ENCODE data around the gene TBRG4. TPM values are rescaled to one million over a fixed set of nuclear protein-coding genes. Genes with fewer than 3 reads are reported as not detected.

The TBRG4 gene
- total and polyA plus RNA-seq, 10 donors = 37.9 to 77.1 (median 57.9) TPM

- Histone ChIP-seq H3K27me3 (replicated peaks in 1 of 7) (peaks cover 0 to 47% (median 21%) of the 10 kb centered on the region in 7 donors), H3K27ac (no peak overlapping the region), H3K9me3 (peaks cover 0 to 8% (median 6%) of the 10 kb centered on the region in 8 donors), H3K36me3 (no peaks in the 10 kb centered on the region), H3K4me3 (no peak overlapping the region), H3K4me1 (peaks cover 0 to 35% (median 12%) of the 10 kb centered on the region in 6 donors)
- intact Hi-C loops (cut with DNase I; ENCODE audit: low total_unique reads) = loop anchor here (10.0 kb wide), 1 partner anchor 696 kb away; no protein-coding TSS in a partner anchor
- WGBS, 5 donors = 91 to 97% (median 94%) methylated on average over 4 of the region's 4 CpGs
- DNase-seq = peak; percentile 31
- TF ChIP-seq, protein P1, sequence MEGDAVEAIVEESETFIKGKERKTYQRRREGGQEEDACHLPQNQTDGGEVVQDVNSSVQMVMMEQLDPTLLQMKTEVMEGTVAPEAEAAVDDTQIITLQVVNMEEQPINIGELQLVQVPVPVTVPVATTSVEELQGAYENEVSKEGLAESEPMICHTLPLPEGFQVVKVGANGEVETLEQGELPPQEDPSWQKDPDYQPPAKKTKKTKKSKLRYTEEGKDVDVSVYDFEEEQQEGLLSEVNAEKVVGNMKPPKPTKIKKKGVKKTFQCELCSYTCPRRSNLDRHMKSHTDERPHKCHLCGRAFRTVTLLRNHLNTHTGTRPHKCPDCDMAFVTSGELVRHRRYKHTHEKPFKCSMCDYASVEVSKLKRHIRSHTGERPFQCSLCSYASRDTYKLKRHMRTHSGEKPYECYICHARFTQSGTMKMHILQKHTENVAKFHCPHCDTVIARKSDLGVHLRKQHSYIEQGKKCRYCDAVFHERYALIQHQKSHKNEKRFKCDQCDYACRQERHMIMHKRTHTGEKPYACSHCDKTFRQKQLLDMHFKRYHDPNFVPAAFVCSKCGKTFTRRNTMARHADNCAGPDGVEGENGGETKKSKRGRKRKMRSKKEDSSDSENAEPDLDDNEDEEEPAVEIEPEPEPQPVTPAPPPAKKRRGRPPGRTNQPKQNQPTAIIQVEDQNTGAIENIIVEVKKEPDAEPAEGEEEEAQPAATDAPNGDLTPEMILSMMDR (IDR thresholded peaks at IDR 0.05 in 8 of 11, conservative IDR thresholded peaks at IDR 0.05 in 3 of 11) = no peak
- TF ChIP-seq POLR2AphosphoS5 (IDR thresholded peaks at IDR 0.05) (no peak), POLR2A (IDR thresholded peaks at IDR 0.05) (no peak)
Measured at GRCh38 chr7:45159296-45159695, 47.8 kb upstream of the TBRG4 start.

- TF ChIP-seq POLR2A (IDR thresholded peaks at IDR 0.05) (no peak), POLR2AphosphoS5 (IDR thresholded peaks at IDR 0.05) (no peak)
- TF ChIP-seq, protein P1 (IDR thresholded peaks at IDR 0.05 in 8 of 11, conservative IDR thresholded peaks at IDR 0.05 in 3 of 11) = no peak
- H3K27me3 ChIP-seq (replicated peaks in 1 of 7) = peaks cover 0 to 47% (median 21%) of the 10 kb centered on the region in 7 donors
- intact Hi-C loops (cut with DNase I; ENCODE audit: low total_unique reads) = loop anchor here (10.0 kb wide), 1 partner anchor 696 kb away; no protein-coding TSS in a partner anchor
- no peaks in the 10 kb centered on the region for H3K36me3 ChIP-seq
- H3K9me3 ChIP-seq = peaks cover 0 to under 1% (median 0%) of the 10 kb centered on the region in 8 donors
- WGBS, 5 donors = 91 to 95% (median 95%) methylated on average over 1 of the region's 1 CpG
- DNase-seq = peak; percentile 13
- H3K4me3 ChIP-seq = peak overlapping the region in 3 of 8 donors; percentile 23 to 39 (median 34)
- H3K4me1 ChIP-seq = peaks cover 0 to 36% (median 13%) of the 10 kb centered on the region in 6 donors
- peak overlapping the region in 1 of 8 donors; percentile 56 for H3K27ac ChIP-seq
Measured at GRCh38 chr7:45158471-45158870, 47.0 kb upstream of the TBRG4 start.

DNA sequence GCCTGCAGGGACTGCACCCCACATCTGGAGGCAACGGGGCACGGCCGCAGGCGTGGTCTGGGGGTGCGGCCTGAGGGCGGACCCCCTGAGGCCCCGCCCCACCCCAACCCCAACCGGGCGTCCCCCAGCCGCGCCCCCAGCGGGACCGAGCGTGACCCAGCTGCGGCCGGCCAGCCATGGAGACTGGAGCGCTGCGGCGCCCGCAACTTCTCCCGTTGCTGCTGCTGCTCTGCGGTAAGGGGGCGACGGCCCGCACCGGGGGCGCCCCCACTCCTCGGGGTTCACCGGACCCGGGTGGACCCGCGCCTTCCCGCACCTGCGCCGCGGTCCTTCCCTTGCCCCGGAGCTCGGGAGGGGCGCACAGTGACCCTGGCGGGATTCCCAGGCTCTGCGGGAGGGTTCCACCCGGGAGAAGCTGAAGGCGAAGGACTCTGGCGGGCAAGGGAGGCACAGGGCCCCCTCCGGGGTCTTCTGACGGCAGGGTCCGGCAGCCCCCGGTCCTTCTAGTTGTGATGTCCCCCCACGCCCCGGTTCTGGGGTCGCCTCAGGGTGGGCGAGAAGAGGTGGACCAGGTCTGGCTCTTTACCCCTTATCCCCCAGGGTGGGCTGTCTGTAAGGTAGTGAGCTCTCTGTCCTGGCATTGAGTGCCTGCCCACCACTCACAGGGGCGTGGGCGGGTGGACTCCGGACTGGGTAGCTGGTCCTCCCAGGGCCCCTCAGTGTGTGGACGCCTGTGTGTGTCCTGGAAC, 46.3 kb upstream of the TBRG4 start, which contains the start of gene RAMP3:
TSS of gene RAMP3 (plus strand) at position 139 of the 749 bp plus-strand sequence. CDS start at position 177, 38 bp downstream.
- Histone ChIP-seq H3K4me1 (peaks cover 0 to 36% (median 13%) of the 10 kb centered on the region in 6 donors), H3K27ac (peak within 1 kb of the TSS in 2 of 8 donors; percentile 3 to 56), H3K9me3 (no peaks in the 10 kb centered on the region), H3K27me3 (replicated peaks in 1 of 7) (peaks cover 0 to 47% (median 21%) of the 10 kb centered on the region in 7 donors), H3K36me3 (no peaks in the 10 kb centered on the region), H3K4me3 (peak within 1 kb of the TSS in 6 of 8 donors; percentile 10 to 63 (median 28))
- DNase-seq = peak; percentile 75
- TF ChIP-seq POLR2AphosphoS5 (IDR thresholded peaks at IDR 0.05) (no peak), POLR2A (IDR thresholded peaks at IDR 0.05) (no peak)
- TF ChIP-seq, protein P1 (IDR thresholded peaks at IDR 0.05 in 8 of 11, conservative IDR thresholded peaks at IDR 0.05 in 3 of 11) = no peak
- 17 to 39% (median 25%) methylated on average over 17 to 56 of the region's 56 CpGs for WGBS, 5 donors
- intact Hi-C loops (cut with DNase I; ENCODE audit: low total_unique reads) = loop anchor here (10.0 kb wide), 1 partner anchor 697 kb away; no protein-coding TSS in a partner anchor

- Histone ChIP-seq H3K4me3 (peak overlapping the region in 5 of 8 donors; percentile 13 to 63 (median 34)), H3K4me1 (peaks cover 0 to 36% (median 13%) of the 10 kb centered on the region in 6 donors), H3K36me3 (no peaks in the 10 kb centered on the region), H3K27ac (peak overlapping the region in 1 of 8 donors; percentile 56), H3K27me3 (replicated peaks in 1 of 7) (peaks cover 0 to 47% (median 21%) of the 10 kb centered on the region in 7 donors), H3K9me3 (no peaks in the 10 kb centered on the region)
- TF ChIP-seq POLR2A (IDR thresholded peaks at IDR 0.05) (no peak), POLR2AphosphoS5 (IDR thresholded peaks at IDR 0.05) (no peak)
- TF ChIP-seq, protein P1 (IDR thresholded peaks at IDR 0.05 in 8 of 11, conservative IDR thresholded peaks at IDR 0.05 in 3 of 11) = no peak
- intact Hi-C loops (cut with DNase I; ENCODE audit: low total_unique reads) = loop anchor here (10.0 kb wide), 1 partner anchor 698 kb away; no protein-coding TSS in a partner anchor
- DNase-seq = peak; percentile 63
- WGBS, 5 donors = 8 to 16% (median 11%) methylated on average over 13 to 14 of the region's 14 CpGs
Measured at GRCh38 chr7:45157286-45157652, 45.8 kb upstream of the TBRG4 start.

Data from spleen (tissue), 11 donors.